Smooth muscle cell (in vitro differentiated cells): ENCODE data around the gene GAS7. TPM values are rescaled to one million over a fixed set of nuclear protein-coding genes. Genes with fewer than 3 reads are reported as not detected.

ENCODE experiments used
- DNase-seq: peaks from one replicate; lab custom pipeline; 2025; ENCODE audit not compliant: unreplicated experiment; lab: John Stamatoyannopoulos, UW
- H2AFZ ChIP-seq: fragments of 200-600 bp; sonication (generic); 2 replicates; pipeline ENCODE4 v1.6.0; 2016; ENCODE audit warnings: antibody characterized with exemption, low read depth, mild to moderate bottlenecking
- H3F3A ChIP-seq: fragments of 200-600 bp; sonication (generic); 2 replicates; pipeline ENCODE4 v1.6.0; 2017; ENCODE audit warnings: antibody characterized with exemption, low read depth
- H3K27ac ChIP-seq: fragments of 200-600 bp; sonication (generic); 2 replicates; pipeline ENCODE4 v1.5.1; 2016; ENCODE audit warnings: low read depth, mild to moderate bottlenecking
- H3K27me3 ChIP-seq: fragments of 200-600 bp; sonication (generic); 2 replicates; pipeline ENCODE4 v1.6.1; 2016; ENCODE audit warnings: low read depth, mild to moderate bottlenecking
- H3K36me3 ChIP-seq: fragments of 200-600 bp; sonication (generic); 2 replicates; pipeline ENCODE4 v1.5.1; 2016; ENCODE audit warnings: low read depth
- H3K4me1 ChIP-seq: fragments of 200-600 bp; sonication (generic); 2 replicates; pipeline ENCODE4 v1.5.1; 2016; ENCODE audit warnings: low read depth
- H3K4me2 ChIP-seq: fragments of 200-600 bp; sonication (generic); 2 replicates; pipeline ENCODE4 v1.6.0; 2016; ENCODE audit warnings: mild to moderate bottlenecking
- H3K4me3 ChIP-seq: fragments of 200-600 bp; sonication (generic); 2 replicates; pipeline ENCODE4 v1.5.1; 2016; ENCODE audit warnings: mild to moderate bottlenecking
- H3K79me2 ChIP-seq: fragments of 200-600 bp; sonication (generic); 2 replicates; pipeline ENCODE4 v1.6.0; 2016; ENCODE audit warnings: low read depth, mild to moderate bottlenecking
- H3K9ac ChIP-seq: fragments of 200-600 bp; sonication (generic); 2 replicates; pipeline ENCODE4 v1.6.0; 2016; ENCODE audit warnings: low read depth
- H3K9me3 ChIP-seq: fragments of 200-600 bp; sonication (generic); replicated peaks from 2 replicates; pipeline ENCODE4 v1.5.1; 2016; ENCODE audit warnings: low read depth
- H4K20me1 ChIP-seq: fragments of 200-600 bp; sonication (generic); 2 replicates; pipeline ENCODE4 v1.6.0; 2016; ENCODE audit warnings: low read depth
- WGBS: methylation state at CpG from one replicate; pipeline ENCODE4 v1.1.7; 2016; ENCODE audit warnings: low lambda C conversion rate; 5-methylcytosine and 5-hydroxymethylcytosine counted together
- polyA plus RNA-seq: library from polyadenylated mRNA; unstranded; fragments of >200 nt; fragmentation: Nextera tagmentation; extraction: Ambion mirVana; gene quantifications from 2 replicates; pipeline ENCODE4 v1.2.1, GENCODE V29; 2016
- total RNA-seq: library from RNA; depleted of rRNA; stranded (reverse); fragments of >200 nt; gene quantifications from 2 replicates; pipeline ENCODE4 v1.2.3, GENCODE V29; 2014
- TF ChIP-seq, protein P1 (sequence below): fragments of 200-600 bp; sonication (generic); IDR thresholded peaks from 2 replicates; pipeline ENCODE4 v1.5.1; 2017; ENCODE audit warnings: borderline replicate concordance, mild to moderate bottlenecking, antibody characterized with exemption; ENCODE audit not compliant: insufficient read depth, poor library complexity, severe bottlenecking

GAS7 gene
- total and polyA plus RNA-seq, 2 experiments from 2014 or later: 86.8 to 103 TPM

DNA sequence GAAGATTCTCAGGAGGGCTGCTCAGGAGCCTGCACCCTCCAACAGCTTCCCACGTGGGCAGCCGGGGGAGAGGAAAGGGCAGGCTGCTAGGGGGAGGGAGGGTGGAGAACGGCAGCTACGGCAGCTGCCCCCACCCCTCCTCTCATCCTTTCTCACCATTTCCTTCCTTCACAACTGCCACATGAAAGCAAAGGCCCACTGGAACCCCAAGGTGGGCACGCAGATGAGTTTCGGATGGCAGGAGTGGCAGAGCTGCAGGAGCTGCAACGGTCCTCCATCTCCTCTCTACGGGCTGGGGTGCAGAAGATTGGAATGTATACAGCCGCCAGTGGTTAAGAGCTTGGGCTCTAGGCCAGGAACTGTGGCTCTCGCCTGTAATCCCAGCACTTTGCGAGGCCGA, 77.7 kb downstream of the GAS7 start:
- Histone ChIP-seq H3K79me2 (peaks cover 87% of the 10 kb centered on the region), H3K27ac (no peak overlapping the region), H4K20me1 (peaks cover 64% of the 10 kb centered on the region), H3K36me3 (no peaks in the 10 kb centered on the region), H2AFZ (no peak overlapping the region), H3K4me1 (peaks cover 14% of the 10 kb centered on the region), H3K9me3 (no peaks in the 10 kb centered on the region), H3K4me3 (no peak overlapping the region), H3F3A (peaks cover 31% of the 10 kb centered on the region), H3K9ac (no peak overlapping the region), H3K4me2 (no peak overlapping the region), H3K27me3 (no peaks in the 10 kb centered on the region)
- TF ChIP-seq, protein P1, sequence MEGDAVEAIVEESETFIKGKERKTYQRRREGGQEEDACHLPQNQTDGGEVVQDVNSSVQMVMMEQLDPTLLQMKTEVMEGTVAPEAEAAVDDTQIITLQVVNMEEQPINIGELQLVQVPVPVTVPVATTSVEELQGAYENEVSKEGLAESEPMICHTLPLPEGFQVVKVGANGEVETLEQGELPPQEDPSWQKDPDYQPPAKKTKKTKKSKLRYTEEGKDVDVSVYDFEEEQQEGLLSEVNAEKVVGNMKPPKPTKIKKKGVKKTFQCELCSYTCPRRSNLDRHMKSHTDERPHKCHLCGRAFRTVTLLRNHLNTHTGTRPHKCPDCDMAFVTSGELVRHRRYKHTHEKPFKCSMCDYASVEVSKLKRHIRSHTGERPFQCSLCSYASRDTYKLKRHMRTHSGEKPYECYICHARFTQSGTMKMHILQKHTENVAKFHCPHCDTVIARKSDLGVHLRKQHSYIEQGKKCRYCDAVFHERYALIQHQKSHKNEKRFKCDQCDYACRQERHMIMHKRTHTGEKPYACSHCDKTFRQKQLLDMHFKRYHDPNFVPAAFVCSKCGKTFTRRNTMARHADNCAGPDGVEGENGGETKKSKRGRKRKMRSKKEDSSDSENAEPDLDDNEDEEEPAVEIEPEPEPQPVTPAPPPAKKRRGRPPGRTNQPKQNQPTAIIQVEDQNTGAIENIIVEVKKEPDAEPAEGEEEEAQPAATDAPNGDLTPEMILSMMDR: no peak
- WGBS: 61% methylated on average over 12 of the region's 12 CpGs
- no peak for DNase-seq

- Histone ChIP-seq H4K20me1 (peaks cover 64% of the 10 kb centered on the region), H3K4me1 (peaks cover 10% of the 10 kb centered on the region), H3K79me2 (peaks cover 86% of the 10 kb centered on the region), H3K9me3 (no peaks in the 10 kb centered on the region), H3K36me3 (no peaks in the 10 kb centered on the region), H3K9ac (no peak overlapping the region), H3K4me2 (peak overlapping the region; percentile 21), H3K4me3 (no peak overlapping the region), H3K27me3 (no peaks in the 10 kb centered on the region), H2AFZ (no peak overlapping the region), H3K27ac (no peak overlapping the region), H3F3A (peaks cover 35% of the 10 kb centered on the region)
- DNase-seq: no peak
- TF ChIP-seq, protein P1: no peak
- 67% methylated on average over 10 of the region's 10 CpGs for WGBS
Observed at GRCh38 chr17:10120109-10120485, 78.3 kb downstream of the GAS7 start.

DNA sequence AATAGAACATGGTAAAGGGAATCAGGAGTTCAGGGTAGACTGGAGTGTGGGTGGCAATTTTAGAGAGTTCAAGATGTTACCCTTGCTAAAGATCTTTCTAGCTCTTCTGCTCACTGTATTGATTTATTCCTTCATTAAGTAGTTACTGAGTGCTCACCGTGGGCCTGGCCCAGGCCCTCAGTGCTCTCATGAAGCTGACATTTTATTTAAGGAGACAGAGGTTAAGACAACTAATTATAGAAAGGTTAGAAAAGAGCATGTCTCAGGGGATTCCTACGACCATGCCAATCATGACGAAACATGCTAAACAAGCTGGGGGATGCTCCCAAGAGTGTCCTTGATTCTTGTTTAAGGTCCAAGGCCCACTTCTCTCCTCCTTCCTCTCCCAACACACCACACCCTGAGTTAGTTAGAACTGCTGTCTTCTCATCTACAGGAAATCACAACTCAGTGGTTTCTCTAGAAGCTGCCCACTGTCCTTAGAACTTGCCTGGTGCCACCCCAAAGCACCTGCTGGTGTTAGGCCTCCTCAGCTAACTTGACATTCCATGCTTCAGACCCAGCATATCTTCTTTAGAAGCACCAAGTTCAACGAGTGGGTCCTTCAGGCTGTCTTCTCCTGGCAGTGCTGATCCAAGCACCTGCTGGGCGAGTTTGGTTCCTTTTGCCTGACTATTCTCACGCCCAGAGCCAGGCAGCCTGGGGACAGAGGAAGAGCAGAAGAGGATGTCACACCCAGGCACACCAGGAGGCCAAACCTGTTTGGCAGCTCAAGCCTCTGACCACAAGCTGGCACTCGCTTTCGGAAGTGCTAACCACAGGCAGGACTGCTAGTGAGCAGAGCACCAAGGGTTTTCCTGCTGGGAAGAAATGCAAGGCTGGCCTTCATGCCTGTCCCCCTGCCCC, 79.0 kb downstream of the GAS7 start:
- Histone ChIP-seq H3K4me1 (peaks cover 10% of the 10 kb centered on the region), H3F3A (peaks cover 35% of the 10 kb centered on the region), H3K36me3 (no peaks in the 10 kb centered on the region), H3K9ac (no peak overlapping the region), H2AFZ (no peak overlapping the region), H3K9me3 (no peaks in the 10 kb centered on the region), H3K27ac (peak overlapping the region; percentile 45), H3K4me3 (no peak overlapping the region), H4K20me1 (peaks cover 67% of the 10 kb centered on the region), H3K27me3 (no peaks in the 10 kb centered on the region), H3K79me2 (peaks cover 80% of the 10 kb centered on the region), H3K4me2 (peak overlapping the region; percentile 21)
- 64% methylated on average over 8 of the region's 8 CpGs for WGBS
- TF ChIP-seq, protein P1: no peak
- no peak for DNase-seq
